Measurements from ENCODE around the gene POLR3H.

POLR3H gene

DNA sequence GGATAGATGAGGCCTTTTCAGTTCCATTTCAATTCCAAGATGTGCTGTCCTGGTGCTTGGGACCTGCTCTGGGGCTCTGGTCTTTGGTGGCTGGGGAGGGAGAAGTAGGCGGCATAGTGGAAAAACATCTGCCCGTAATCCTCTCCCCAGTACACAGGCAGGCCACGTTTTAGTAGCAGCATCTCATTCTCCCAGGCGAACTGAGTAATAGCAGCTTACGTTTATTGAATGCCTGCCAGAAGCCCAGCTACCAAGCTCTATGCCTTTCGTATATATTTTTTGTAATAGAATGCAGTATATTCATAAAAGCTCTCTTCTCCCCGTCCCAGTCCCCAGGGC lies 63.9 kb downstream of the POLR3H start:
- no peak for DNase-seq

DNA sequence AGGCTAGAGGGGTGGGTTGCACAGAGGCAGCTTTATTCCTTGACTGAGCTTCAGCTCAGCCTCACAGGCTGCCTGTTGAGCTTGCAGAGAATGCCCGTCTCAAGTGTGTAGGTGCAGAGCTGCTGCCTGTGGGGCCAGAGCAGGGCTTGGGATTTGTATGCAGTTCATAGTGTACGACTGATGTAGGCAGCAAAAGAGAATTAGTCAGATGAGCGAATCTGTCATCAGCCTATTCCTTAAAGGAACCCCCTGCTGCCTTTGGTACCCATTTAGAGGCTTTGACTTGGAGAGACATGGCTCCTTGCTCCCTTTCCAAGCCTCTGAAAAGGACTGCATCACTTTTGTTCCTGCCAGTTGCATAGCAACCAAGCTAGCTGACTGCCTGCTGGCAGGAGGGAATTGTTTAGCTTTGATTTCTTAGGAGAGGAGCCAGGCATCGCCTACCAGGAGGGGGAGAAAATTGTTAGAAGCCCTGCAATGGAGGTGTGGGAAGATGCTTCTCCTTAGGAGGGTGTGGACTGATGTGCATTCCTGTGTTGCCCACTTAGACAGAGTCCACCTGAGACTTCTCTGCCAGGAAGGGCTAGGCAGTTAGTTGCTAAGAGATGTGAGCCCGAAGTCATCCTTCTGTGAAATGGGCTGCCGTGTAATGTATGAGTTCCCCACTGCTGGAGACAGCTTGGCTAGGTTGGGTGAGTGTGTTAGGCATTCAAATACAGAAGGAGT lies 64.4 kb downstream of the POLR3H start:
- DNase-seq = no peak

DNA sequence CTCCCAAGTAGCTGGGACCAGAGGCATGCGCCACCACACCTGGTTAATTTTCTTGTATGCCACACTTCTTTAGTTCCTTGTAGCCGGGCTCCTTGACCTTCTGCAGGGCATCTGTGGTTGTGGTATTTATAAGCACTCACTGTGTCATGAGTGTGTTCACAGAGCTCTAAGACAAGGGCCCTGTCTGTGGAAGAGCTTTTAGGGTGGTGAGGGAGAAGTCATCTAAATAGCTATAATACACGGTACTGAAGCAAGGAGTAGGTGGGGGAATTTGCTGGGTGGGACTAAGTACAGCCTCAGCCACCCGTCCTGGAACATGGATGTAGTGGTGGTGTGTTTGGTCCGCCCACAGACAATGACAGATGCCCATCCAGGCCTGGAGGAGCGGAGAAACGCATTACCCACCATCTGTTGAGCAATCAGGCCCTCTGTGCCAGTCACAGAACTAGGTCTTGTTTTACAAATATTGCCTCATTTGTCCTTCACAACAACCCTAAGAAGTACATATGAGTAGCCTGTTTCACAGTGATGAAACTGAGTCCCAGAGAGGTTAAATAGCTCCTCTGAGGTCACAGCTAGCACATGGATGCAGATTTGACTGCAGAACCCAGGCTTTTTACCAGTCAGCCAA lies 65.3 kb downstream of the POLR3H start:
- no peak for DNase-seq

DNA sequence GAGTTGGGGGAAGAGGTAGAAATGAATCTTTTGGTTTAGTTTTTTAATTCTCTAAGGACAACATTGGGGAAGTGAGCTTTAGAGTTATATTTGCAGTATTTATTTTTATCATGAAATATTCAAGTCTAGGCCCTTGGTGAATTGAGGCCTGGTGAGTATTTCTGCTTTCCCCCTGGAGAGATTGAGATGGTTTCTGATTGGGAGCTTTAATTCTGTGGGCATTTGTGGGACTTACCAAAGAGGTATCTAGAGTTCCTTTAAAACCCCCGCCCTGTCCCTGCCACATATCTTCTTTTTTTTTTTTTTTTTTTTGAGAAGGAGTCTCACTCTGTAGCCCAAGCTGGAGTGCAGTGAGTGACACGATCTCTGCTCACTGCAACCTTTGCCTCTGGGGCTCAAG lies 65.8 kb downstream of the POLR3H start:
- DNase-seq = no peak

Data from stimulated activated CD4-positive, alpha-beta T cell treated with anti-CD3 and anti-CD28 coated beads, Interleukin-4, amount 100 ng/mL, for 4 hours (primary cell).